Retina (tissue), 1 donor: ENCODE results near the gene ARFGAP1.
"Not testable (repeated sequence)": the region's sequence is repeated elsewhere in the genome, so short reads cannot be mapped to it uniquely, and the experiment has no call there.

Experiments
- DNase-seq: peaks from one replicate; pipeline ENCODE4 v3.0.0-alpha.2; 2016

Gene ARFGAP1

DNA sequence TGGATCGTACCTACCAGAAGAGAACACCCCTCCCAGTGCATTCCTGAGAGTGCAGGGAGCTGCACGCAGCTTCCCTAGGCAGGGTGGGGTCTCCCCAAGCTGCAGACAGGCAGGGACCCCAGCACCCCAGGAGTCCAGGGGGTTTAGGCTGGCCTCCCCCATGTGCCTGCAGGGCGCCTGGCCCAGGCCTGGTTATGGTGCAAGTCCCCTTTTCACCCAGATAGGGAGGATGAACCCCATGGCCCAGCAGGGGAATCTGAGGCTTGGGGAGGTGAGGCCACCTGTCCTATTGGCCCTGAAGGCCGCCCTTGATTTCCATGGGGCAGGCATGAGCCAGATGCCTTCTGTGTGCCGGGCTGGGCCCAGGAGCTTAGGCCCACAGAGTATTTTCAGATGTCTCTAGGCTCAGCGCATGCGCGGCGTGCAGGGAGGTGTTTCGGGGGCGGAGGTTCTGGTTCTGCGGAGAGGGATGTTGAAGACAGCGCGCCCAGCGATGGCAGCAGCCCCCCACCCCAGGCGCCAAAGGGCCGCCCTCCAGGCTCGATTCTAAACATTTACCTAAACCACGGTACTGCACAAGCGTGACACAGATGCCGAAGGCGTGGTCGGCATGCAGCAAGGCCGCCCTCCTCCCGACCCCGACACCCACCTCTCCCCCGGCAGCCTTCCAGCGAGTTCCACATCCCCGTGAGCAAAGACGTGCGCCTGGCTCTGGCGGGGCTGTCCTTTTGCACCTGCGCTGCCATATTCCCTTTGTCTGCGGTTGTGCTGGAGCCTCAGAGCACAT, 49.7 kb downstream of the ARFGAP1 start:
- peak; percentile 52 for DNase-seq

DNA sequence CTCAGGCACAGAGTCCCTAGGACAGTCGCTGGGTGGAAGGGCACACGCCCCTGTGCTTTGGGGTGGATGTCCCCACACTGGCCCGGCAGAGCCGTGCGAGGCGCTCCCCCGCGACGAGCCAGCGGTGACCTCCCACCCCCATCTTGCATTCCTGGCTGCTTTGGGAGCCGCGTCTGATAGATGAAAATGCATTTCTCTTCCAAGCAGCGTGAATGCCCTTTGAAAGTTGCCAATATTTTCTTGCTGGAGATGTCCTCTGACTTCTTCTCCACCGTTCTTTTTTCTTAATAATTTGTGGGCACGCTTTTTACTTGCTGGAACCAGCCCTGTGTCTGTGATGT, 50.3 kb downstream of the ARFGAP1 start:
- DNase-seq = no peak

DNA sequence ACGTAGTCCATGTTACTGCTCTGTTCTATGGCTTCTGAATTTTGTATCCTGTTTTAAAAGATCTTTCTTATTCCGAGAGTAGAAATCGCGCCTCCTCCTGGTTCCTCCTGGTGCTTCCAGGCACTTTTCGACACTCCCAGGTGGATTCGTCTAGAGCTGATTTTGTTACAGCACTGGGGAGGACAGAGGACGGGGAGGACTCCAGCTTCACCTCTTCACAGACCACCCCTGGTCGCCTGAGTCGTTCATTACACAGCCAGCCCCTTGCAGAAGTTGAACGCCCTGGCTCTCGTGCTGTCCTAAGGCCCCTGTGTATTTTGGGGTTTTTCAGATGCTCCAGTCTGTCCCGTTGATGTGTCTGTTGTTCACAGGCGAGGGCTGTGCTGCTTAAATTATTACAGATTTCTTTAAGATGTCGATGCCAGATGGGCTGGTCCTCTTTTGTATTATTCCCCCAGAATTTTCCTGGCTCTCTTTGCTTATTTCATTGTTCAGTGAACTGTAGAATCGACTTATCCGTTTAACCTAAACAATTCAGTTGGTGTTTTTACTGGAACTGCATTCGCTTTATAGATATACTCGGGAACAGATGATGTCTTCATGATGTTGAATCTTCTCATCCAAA, 50.9 kb downstream of the ARFGAP1 start:
- DNase-seq = no peak

DNA sequence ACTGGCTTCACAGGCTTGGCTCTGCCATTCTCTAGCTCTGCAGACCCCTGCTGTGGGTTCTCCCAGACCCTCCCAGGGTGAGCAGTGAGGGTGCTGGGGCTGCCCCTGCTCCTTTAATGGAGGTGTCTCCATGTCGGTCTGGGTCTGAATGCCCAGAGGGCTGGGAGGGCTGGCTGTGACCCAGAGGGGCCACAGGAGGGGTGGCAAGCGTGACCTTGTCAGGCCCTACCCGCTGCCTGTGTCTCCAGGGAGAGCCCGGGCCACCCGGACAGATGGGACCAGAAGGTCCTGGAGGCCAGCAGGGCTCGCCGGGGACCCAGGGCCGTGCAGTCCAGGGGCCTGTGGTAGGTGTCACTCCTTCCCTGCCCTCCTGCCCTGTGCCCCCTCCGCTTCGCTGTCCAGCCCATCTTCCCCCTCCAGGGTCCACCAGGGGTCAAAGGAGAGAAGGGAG, 52.4 kb downstream of the ARFGAP1 start:
- DNase-seq = no peak

DNA sequence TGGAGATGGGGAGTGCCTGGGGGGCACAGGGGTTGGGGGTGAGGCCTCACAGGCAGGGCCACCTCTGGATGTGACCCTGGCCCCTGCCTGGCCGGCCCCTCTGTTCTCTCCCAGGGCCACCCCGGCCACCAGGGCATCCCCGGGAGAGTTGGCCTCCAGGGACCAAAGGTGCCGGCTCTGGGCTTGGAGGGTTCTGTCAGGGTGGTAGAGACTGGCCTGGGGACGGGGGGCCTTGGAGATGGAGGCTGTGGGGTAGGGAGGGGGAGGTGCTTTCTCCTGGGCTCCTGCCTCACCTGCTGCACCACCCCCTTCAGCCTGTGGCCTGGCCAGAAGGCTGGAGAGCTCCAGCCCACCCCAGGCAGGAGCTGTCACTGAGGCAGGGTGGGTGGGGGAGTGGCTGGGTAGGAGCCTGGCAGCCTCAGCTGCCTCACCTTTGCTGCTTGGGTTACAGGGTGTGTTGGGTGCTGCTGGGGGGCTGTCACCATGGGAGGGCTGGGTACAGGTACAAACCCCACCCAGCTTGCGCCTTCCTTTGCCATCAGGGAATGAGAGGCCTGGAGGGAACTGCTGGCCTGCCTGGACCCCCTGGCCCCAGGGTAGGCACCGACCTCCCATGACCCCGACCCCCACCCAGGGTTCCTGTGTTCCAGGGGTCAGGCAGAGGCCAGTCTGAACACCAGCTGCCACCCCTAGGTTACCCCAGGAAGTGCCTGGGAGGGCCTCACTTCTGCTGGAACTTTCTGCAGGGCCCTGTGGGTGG, 53.1 kb downstream of the ARFGAP1 start:
- DNase-seq = no peak

DNA sequence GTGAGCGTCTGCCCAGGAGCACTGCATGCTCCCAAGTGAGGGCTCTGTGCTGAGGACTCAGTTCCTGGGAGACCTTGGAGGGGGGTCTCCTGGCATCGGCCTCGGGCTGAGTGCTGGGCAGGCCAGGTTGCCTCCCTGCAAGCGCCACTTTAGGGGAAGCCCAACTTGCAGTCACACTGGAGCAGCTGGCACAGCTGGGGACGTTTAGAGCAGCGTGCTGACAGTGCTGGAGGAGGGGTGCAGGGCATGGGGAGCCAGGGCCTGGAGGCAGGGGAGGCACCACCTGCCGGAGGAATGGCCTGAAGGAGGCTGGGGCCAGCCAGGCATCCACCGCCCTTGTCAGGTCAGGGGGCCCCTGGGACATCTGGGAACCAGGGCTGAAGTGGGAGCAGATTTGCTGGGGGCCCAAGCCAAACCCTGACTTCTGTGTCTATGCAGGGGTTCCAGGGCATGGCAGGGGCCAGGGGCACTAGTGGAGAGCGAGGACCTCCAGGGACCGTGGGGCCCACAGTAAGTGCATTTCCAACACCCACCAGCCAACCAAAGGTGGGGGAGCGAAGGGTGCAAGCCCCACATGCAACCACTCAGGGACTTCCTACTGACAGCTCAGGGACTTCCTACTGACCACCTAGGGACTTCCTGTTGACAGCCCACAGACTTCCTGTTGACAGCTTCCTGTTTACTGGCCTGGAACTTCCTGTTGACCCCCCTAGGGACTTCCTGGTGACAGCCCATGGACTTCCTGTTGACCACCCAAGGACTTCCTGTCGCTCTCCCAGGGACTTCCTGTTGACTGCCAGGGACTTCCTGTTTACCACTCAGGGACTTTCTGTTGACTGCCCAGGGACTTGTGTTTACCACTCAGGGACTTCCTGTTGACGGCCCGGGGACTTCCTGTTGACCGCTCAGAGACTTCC, 54.0 kb downstream of the ARFGAP1 start:
- DNase-seq = no peak

DNA sequence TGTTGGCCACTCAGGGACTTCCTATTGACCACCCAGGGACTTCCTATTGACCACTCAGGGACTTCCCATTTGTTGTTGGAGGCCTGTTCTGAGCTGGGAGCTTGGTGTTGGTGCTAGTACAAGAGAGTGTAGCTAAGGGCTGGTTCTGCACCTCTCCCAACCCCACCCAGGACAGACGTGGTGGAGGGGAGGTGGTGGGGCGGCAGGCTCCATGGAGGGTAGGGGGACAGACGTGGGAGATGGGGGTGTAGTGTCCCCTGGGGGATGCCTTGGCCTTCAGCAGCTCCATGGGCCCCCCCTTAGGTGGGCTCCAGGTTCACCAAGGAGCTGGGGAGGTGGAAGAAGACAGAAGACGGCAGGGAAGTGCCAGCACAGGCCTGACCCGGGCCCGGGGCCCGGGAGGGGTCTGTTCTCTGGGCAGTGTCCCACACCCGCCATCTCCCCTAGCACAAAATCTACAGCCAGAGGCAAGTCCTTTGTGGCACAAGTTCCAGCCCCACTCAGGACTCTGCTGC, 54.7 kb downstream of the ARFGAP1 start:
- DNase-seq = no peak

DNA sequence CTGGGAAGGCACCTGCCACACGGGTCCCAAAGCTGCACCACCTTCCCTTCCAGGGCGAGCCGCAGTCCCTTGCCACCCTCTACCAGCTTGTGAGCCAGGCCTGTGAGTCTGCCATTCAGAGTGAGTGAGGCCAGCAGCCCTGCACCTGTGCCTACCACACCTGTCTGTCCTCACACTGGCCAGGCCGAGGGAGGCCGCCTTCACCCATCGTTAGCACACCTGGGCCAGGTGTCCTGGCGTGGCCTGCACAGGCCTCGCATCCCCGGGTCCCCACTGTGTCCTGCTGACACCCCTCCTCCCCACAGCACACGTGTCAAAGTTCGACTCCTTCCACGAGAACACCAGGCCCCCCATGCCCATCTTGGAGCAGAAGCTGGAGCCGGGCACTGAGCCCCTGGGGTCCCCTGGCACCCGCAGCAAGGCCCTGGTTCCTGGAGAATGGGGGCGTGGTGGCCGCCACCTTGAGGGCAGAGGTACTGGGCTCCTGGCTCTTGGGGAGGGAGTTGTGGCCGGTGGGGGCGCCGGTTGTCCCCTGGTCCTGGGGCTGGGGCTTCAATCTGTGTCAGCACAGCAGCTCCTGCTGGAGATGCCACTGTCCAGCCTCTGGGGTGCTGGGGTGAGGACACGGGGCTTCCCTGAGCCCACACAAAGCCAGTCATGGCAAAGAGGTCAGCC, 55.5 kb downstream of the ARFGAP1 start:
- DNase-seq = no peak

DNA sequence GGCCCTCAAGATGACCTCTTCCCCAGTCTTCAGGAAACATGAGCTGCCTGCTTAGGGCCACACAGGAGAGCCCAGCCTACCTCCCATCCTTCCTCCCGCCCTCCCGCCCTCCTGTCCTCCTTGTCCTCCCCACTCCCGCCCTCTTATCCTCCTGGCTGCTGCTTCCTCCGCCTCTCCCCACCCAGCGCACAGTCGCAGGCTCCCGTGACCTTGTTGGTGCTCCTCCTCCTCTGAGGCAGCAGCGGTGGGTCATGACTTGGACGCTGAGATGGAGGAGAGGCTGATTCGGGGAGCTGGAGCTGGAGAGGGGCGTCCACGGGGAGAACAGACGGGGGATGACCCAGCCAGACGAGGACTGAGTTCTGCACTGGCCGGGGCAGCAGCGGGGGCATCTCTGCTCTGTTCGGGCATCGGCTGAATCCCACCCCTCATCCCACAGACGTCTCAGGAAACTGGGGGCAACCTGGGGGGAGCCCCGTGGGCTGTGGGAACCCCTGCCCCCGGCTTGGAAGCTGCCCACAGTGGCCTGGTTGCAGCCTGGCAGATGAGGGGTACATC, 56.2 kb downstream of the ARFGAP1 start:
- DNase-seq = no peak

DNA sequence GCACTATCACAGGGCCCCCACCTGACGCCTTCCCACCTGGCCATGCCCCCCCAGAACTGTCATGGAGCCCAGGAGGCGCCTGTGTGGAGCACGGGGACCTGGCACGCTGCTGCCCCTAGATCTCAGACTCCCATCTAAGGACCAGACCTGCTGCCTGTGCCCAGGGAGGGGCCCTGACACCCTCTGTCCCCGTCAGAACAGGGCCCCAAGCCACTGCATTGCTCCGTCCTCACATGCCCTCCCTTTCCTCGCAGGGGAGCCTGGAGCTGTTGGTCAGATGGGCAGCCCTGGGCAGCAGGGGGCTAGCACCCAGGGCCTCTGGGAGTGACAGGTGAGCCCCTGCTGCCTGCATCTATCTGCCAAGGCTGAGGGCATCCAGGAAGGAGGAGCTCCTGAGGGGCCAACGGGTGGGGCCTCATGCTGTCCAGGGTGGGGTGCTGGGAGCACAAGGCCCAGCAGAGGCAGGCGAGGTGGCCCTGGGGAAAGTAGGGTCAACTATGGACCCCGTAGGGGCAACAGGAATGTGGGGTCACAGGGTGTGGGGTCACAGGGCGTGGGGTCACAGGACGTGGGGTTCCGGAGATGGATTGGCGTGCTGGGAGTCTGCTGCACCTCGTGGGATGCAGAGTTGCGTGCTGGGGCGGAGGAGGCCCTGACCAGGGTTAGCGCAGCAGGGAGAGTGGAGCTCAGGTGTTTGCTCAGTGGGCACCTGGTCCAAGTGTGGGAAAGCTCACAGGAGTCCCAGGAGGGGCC, 56.9 kb downstream of the ARFGAP1 start:
- DNase-seq = no peak

DNA sequence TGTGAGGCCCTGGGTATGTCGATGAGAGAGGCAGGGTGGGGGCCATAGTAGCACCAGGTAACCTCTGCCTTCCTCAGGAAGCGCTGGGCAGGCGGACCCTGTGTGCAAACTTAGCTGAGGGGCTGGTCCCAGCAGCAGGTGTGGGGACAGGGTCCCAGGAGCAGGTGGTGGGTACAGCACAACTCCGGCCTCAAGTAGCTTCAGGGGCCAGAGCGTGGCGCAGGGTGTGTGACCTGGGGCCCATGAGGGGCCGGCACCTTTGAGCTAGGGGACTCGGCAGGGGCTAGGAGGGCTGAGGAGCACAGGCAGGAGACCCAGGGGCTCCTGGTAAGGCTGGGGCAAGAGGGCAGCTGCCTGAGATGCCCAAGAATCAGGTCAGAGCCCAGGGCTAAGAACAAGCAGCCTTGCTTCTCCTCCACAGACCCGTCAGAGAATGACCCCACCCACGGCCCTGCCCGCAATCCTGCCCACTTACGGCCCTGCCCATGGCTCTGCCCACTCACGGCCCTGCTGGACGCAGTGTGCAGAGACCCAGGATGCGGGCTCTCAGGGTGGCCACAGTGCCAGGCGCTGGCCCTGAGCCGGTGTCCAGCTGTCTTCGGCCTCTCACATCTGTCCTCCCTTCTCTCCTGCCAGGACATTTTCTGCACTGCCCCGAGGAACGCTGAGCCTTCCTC, 57.6 kb downstream of the ARFGAP1 start:
- no peak for DNase-seq

DNA sequence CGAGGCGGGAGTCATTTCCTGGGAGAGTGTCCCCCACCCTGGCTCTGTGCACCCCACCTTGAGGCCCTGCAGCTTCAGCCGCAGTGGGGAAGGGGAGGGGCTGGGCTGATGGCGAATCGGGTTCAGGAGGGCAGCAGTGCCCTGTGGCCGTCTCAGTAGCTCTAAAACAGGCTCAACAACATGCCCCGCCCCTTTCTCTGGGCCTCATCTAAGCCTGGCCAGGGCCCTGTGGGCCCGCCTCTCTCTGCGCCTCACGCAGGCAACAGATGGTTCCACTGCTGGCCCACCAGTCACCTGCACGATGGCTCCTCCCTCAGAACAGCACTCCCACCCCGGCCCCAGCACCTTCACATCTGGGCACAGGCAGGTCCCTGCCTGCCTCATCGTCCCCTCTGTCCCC, 58.3 kb downstream of the ARFGAP1 start:
- DNase-seq = no peak

DNA sequence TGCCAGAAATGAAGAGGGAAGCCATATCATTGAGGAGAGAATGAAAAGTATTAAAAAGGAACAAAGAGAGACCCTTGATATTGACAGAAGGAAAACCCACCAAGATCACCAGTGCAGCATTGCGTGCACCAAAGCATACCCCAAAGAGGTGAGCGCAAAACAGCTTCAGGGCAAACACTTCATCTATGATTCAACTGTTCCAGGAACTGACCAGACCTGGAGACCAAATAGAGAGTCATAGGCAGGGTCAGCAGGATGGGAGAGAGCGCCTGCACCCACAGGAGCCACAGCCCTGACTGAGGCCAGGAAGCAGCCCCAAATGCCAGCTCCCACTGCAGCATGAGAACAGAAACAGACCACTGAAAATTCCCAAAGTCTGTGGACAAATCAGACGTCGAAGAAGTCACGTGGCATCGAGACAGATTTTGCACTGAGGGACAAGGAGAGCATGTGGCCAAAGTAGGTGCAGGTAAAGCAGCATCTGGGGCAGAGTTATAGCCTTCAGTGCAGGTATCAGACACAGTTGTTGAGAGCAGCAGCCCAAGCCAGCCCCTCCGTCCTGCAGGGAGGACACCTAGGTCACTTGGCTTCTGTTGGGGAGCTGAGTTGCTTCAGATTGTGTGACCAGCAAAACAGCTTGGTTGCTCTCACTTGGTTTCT, 59.3 kb downstream of the ARFGAP1 start:
- DNase-seq = no peak

DNA sequence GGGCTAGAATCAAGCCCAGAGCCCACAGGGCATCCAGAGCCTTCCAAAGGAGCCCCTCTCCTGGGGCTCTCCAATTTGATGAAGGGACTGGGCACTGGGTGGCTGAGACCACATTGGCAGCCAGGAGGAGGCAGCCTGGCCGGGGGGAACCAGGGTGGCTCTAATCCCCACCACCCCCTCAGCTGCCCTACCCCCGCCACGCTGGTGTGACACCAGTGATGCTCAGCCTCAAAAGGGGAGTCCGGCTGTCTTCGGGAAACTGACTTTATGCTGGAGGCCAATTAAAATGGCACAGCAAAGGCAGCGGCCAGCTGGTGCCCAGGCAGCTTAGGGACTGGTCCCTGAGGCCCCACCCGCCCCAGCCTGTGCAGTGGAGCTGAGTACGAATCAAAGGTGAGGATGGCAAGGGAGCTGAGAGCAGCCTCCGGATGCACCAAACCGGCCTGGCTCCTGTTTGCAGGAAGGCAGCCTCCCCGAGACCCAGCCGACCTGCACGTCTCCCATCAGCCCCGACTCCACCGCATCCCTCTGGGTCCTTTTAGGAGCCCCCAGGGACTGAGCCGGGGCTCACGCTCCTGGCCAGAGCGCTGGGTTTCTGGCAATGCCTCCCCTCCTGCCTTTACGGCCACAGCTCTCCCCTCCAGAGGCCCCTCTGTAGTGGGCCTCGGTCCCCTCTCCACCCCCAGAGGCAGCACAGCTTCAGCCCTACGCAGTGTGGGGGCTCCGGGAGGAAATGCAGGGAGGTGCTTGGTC, 60.1 kb downstream of the ARFGAP1 start:
- no peak for DNase-seq

DNA sequence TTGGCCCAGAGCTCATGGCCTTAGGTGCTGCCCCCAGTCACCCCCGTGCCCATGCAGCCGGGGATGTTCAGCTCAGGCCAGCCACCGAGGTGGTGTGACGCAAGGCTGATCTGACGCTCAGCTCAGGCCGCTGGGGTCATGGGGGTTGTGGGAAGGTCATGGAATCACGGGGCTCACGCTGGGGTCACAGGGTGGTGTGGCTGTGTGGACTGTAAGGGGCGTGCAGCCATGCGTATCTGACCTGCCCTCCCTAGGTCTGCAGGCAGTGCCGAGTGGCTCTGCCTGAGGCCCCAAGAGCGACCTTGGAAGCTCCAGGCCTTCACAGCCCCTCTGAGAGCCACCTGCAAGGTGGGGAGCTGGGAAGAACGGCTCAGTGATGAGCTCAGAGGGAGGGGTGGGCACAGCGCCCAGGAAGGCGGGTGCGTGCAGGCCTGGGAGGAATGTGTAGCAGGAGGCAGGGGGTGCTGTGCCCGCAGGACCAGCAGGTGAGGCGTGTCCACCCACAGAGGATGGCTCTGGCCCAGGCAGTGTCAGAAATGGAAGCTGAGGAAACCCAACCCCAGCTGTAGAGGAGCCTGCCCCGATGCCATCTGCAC, 60.7 kb downstream of the ARFGAP1 start:
- no peak for DNase-seq

DNA sequence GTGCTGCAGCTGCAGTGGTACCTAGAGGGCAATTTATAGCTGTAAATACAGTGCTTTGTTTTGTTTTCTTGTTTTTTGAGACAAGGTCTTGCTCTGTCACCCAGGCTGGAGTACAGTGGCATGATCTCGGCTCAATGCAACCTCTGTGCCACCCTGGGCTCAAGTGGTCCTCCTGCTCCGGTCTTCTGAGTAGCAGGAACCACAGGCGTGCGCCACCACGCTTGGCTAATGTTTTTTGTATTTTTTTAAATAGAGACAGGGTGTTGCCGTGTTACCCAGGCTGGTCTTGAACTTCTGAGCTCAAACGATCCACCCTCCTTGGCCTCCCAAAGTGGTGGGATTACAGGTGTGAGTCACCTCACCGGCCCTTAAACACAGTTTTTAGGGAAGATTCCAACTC, 61.7 kb downstream of the ARFGAP1 start:
- DNase-seq = no peak

DNA sequence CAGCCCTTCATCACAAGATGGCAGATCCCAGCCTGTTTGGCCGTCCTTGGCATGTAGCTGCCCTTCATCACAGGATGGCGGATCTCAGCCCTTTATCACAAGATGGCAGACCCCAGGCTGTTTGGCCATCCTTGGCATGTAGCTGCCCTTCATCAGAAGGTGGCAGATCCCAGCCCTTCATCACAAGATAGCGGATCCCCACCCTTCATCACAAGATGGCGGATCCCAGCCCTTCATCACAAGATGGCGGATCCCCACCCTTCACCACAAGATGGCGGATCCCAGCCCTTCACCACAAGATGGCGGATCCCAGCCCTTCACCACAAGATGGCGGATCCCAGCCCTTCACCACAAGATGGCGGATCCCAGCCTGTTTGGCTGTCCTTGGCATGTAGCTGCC, 62.4 kb downstream of the ARFGAP1 start:
- not testable (repeated sequence) for DNase-seq

DNA sequence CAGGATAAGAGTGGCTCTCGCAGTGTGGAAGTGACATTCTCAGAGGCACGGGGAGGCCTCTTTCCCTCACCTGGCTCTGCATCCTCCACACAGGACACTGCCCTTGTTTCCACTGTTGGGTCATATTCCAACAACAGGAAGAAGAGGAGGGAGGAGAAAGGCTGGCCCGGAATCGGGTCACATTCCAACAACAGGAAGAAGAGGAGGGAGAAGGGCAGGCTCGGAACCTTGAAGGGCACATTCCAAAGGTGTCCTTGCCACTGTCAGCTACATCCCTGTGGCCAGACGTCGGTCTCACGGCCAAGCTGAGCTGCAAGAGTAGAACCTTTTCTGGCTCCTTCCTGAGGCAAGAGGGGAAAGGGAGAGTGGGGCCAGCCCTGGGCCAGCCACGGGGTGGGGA, 63.1 kb downstream of the ARFGAP1 start:
- DNase-seq = no peak
